ENCODE results near the gene SRI. TPM values are rescaled to one million over a fixed set of nuclear protein-coding genes. Genes with fewer than 3 reads are reported as not detected.

Gene SRI
- total and polyA plus RNA-seq, 8 donors: 18.6 to 78.1 (median 42.1) TPM

DNA sequence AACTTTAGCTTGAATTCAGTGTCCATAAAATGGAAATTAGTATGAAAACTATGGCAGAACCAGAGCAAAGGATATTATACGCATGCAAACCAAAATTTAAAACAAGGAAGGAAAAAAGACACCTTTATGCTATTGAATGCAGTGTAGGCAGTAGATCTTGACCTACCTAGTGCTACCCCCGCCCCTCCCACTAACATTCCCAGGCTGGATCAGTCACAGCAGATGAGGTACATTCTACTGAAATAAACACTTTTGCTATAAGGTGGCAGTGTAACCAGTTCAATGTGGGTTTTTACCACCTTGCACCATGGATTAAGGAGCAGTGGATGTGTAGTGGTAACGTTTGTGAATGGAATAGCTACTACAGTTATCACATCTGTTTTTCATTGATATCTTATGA lies 27.9 kb downstream of the SRI start:
- Histone ChIP-seq H3K4me3 (no peak overlapping the region), H3K9me3 (no peaks in the 10 kb centered on the region), H3K36me3 (no peaks in the 10 kb centered on the region), H3K27ac (no peak overlapping the region), H3K27me3 (no peaks in the 10 kb centered on the region), H3K4me1 (no peaks in the 10 kb centered on the region)
- no peak for DNase-seq
- TF ChIP-seq, protein P1, sequence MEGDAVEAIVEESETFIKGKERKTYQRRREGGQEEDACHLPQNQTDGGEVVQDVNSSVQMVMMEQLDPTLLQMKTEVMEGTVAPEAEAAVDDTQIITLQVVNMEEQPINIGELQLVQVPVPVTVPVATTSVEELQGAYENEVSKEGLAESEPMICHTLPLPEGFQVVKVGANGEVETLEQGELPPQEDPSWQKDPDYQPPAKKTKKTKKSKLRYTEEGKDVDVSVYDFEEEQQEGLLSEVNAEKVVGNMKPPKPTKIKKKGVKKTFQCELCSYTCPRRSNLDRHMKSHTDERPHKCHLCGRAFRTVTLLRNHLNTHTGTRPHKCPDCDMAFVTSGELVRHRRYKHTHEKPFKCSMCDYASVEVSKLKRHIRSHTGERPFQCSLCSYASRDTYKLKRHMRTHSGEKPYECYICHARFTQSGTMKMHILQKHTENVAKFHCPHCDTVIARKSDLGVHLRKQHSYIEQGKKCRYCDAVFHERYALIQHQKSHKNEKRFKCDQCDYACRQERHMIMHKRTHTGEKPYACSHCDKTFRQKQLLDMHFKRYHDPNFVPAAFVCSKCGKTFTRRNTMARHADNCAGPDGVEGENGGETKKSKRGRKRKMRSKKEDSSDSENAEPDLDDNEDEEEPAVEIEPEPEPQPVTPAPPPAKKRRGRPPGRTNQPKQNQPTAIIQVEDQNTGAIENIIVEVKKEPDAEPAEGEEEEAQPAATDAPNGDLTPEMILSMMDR (IDR thresholded peaks at IDR 0.05): no peak
- intact Hi-C loops (cut with DNase I): no loop called here
- FAIRE-seq: no peak
- no peak for ATAC-seq
- 73 to 85% methylated on average over 3 of the region's 3 CpGs for WGBS, 2 donors

DNA sequence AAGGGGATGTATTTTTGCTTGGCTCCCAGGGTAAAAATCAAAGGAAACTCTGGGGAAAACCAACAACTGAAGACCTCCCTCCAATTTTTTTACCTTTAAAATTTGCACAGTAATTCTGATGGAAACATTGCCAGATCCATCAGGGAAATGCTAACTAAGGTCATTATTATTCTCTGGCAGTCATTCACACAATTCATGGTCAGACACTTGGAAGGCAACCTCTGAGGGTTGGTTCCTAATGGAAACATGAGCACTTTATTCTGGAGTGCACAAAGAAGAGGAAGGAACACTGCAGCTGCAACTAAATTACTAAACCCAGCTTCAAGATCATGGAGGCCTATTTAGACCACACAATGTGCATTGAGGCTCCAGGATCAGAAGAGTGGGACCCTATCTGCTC lies 34.2 kb downstream of the SRI start:
- FAIRE-seq (no peak), DNase-seq (no peak), ATAC-seq (no peak)
- no peaks in the 10 kb centered on the region for H3K4me1 ChIP-seq
- H3K9me3 ChIP-seq: no peaks in the 10 kb centered on the region
- TF ChIP-seq, protein P1 (IDR thresholded peaks at IDR 0.05): no peak
- H3K36me3 ChIP-seq: no peaks in the 10 kb centered on the region
- no peaks in the 10 kb centered on the region for H3K27me3 ChIP-seq
- H3K4me3 ChIP-seq: no peak overlapping the region
- H3K27ac ChIP-seq: no peak overlapping the region
- intact Hi-C loops (cut with DNase I): no loop called here

DNA sequence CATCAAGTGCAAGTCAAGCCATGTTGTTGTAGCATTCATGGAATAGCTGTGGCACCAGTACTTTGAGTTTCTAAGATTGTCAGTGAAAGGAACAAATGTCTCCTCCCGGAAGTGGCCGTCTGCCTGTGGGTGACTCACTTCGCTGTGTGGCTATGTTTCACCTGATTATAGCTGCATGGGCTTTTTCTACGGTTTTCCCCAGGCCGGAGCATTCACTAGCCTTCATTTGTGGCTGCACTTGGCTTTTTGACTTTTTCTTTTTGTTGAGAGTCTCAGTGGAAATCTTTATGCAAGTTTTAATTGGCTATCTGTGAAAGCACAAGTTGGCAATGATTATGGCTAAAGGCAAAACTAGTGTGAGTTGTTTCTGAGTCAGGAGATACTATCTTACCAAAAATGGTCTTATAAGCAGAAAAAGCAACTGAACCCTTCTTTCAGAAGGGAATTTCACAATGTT lies 35.0 kb downstream of the SRI start:
- no peaks in the 10 kb centered on the region for H3K4me1 ChIP-seq
- H3K4me3 ChIP-seq: no peak overlapping the region
- H3K36me3 ChIP-seq: no peaks in the 10 kb centered on the region
- no peak overlapping the region for H3K27ac ChIP-seq
- FAIRE-seq (no peak), ATAC-seq (no peak), DNase-seq (no peak)
- no peaks in the 10 kb centered on the region for H3K9me3 ChIP-seq
- H3K27me3 ChIP-seq: no peaks in the 10 kb centered on the region
- intact Hi-C loops (cut with DNase I): no loop called here
- TF ChIP-seq, protein P1 (IDR thresholded peaks at IDR 0.05): no peak
- WGBS, 2 donors: 90 to 94% methylated on average over 5 of the region's 5 CpGs

DNA sequence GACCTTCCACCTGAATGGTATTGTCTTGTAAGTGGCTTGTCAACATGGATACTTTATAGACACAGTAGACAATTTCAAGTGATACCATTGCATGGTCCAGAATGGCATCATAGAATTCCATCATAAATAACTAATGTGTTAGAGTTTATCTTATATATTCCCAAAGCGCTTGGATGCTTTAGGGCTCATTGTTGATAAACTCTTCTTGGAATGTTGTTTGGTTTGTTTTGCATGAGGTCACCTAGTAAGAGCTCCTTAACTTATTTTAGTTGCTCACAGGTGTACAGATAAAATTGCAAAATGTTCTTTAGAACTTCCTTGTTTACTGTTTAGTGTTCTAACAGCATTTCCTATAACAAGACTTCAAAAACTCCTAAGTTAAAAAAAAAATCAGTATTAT lies 36.8 kb downstream of the SRI start:
- ATAC-seq (no peak), FAIRE-seq (no peak), DNase-seq (no peak)
- intact Hi-C loops (cut with DNase I): no loop called here
- no peaks in the 10 kb centered on the region for H3K4me1 ChIP-seq
- H3K36me3 ChIP-seq: no peaks in the 10 kb centered on the region
- no peak overlapping the region for H3K4me3 ChIP-seq
- H3K27me3 ChIP-seq: no peaks in the 10 kb centered on the region
- no peaks in the 10 kb centered on the region for H3K9me3 ChIP-seq
- WGBS, 2 donors: 55 to 59% methylated on average over 1 of the region's 1 CpG
- TF ChIP-seq, protein P1 (IDR thresholded peaks at IDR 0.05): no peak
- H3K27ac ChIP-seq: no peak overlapping the region

DNA sequence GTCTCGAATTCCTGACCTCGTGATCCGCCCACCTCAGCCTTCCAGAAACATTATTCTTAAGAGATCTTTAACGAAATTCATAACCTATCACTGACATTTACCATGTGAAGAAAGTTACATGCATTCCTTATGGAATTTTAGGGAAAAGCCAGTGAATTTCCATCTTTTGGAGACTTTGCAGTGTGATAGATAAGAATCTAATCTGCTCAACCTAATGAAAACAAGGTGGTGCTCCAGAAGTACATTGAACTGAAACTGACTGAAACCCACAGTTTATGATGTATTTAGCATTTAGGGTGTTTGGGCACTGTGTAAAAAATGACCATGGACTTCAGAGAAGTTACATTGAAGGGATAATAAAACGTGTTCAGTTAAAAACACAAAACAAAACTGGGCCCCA lies 43.6 kb downstream of the SRI start:
- FAIRE-seq (no peak), ATAC-seq (no peak), DNase-seq (no peak)
- no peak overlapping the region for H3K27ac ChIP-seq
- no peaks in the 10 kb centered on the region for H3K36me3 ChIP-seq
- no peak overlapping the region for H3K4me3 ChIP-seq
- WGBS, 2 donors: 72 to 82% methylated on average over 5 of the region's 5 CpGs
- H3K4me1 ChIP-seq: no peaks in the 10 kb centered on the region
- H3K9me3 ChIP-seq: no peaks in the 10 kb centered on the region
- intact Hi-C loops (cut with DNase I): loop anchor here in 1 of 3 donors (10.0 kb wide), 1 partner anchor 381 kb away; no protein-coding TSS in a partner anchor
- H3K27me3 ChIP-seq: no peaks in the 10 kb centered on the region
- TF ChIP-seq, protein P1 (IDR thresholded peaks at IDR 0.05): no peak

Measured in pancreas (tissue), 10 donors.